B cell (primary cell): ENCODE measurements around the gene SKAP2. TPM values are rescaled to one million over a fixed set of nuclear protein-coding genes. Genes with fewer than 3 reads are reported as not detected.

ENCODE experiments used
- ATAC-seq: fragments of 200-7000 bp; cut with Tn5 transposase; one replicate; pipeline ENCODE4 v1.10.0; 2021; ENCODE audit warnings: low read depth, mild to moderate bottlenecking, moderate number of reproducible peaks, moderate library complexity
- CTCF ChIA-PET: fragments of 350-600 bp; sonication (Branson Sonifier 250); formaldehyde crosslinking; loops from one replicate; lab custom pipeline; 2021; ENCODE audit warnings: antibody characterized with exemption, inconsistent platforms; lab: Charles Lee
- POLR2A ChIA-PET: fragments of 350-600 bp; sonication (Branson Sonifier 250); formaldehyde crosslinking; loops from one replicate; lab custom pipeline; 2021; ENCODE audit warnings: antibody characterized with exemption; lab: Charles Lee
- DNase-seq: peaks from one replicate; pipeline ENCODE4 v3.0.0; 2013
- H2AFZ ChIP-seq: 2 replicates; pipeline ENCODE4 v1.6.1; 2012; ENCODE audit warnings: mild to moderate bottlenecking, low read depth, low read length; ENCODE audit not compliant: insufficient read depth, poor library complexity, severe bottlenecking
- H3K27ac ChIP-seq, 2 donors: 1 replicate in 1 of 2; 2 replicates in 1 of 2; pipeline ENCODE4 v1.5.1; 2012 to 2013; ENCODE audit warnings: low read length in 2 of 2, mild to moderate bottlenecking in 2 of 2, moderate library complexity in 1 of 2
- H3K27me3 ChIP-seq, 4 experiments: fragments of 200-600 bp in 1 of 4; sonication (generic) in 1 of 4; replicated peaks in 1 of 4; 1 replicate in 2 of 4; 2 replicates in 2 of 4; pipeline versions ENCODE4 v1.6.1 to v1.7.0; 2013 to 2016; ENCODE audit warnings: low read length in 3 of 4, mild to moderate bottlenecking in 2 of 4, mixed read lengths in 1 of 4, moderate library complexity in 1 of 4; ENCODE audit not compliant: insufficient read depth in 4 of 4, control insufficient read depth in 3 of 4; ENCODE audit errors: control extremely low read depth in 1 of 4
- H3K36me3 ChIP-seq, 2 experiments: replicated peaks in 1 of 2; 1 replicate in 1 of 2; 2 replicates in 1 of 2; pipeline versions ENCODE4 v1.6.1 to v1.7.1; 2013; ENCODE audit warnings: low read length in 1 of 2; ENCODE audit not compliant: insufficient read depth in 2 of 2, control insufficient read depth in 1 of 2; ENCODE audit errors: control extremely low read depth in 1 of 2, extremely low read depth in 1 of 2
- H3K4me1 ChIP-seq, 2 donors: fragments of 200-600 bp in 1 of 2; sonication (generic) in 1 of 2; 1 replicate in 1 of 2; 2 replicates in 1 of 2; pipeline versions ENCODE4 v1.5.1 to v1.6.1; 2013 to 2017; ENCODE audit warnings: low read length in 2 of 2; ENCODE audit not compliant: control insufficient read depth in 2 of 2, insufficient read depth in 2 of 2
- H3K4me2 ChIP-seq: replicated peaks from 2 replicates; pipeline ENCODE3; 2012; ENCODE audit warnings: mild to moderate bottlenecking, low read depth, low read length; ENCODE audit not compliant: poor library complexity, severe bottlenecking
- H3K4me3 ChIP-seq, 5 experiments: fragments of 200-600 bp in 1 of 5; sonication (generic) in 1 of 5; 1 replicate in 3 of 5; 2 replicates in 2 of 5; pipeline versions ENCODE4 v1.5.1 to v1.7.0; 2011 to 2016; ENCODE audit warnings: low read length in 4 of 5, mild to moderate bottlenecking in 4 of 5, low read depth in 2 of 5, control low read depth in 1 of 5, moderate library complexity in 1 of 5; ENCODE audit not compliant: insufficient read depth in 1 of 5; ENCODE audit errors: control extremely low read depth in 1 of 5, extremely low read depth in 1 of 5
- H3K79me2 ChIP-seq: fragments of 200-600 bp; sonication (generic); one replicate; pipeline ENCODE4 v1.6.0; 2016; ENCODE audit warnings: low read length; ENCODE audit not compliant: control insufficient read depth, insufficient read depth
- H3K9ac ChIP-seq: fragments of 200-600 bp; sonication (generic); 2 replicates; pipeline ENCODE4 v1.6.1; 2017; ENCODE audit warnings: mild to moderate bottlenecking, low read length, moderate library complexity
- H3K9me3 ChIP-seq, 3 donors: one replicate each; pipeline versions ENCODE4 v1.6.1 to v1.7.1; 2013; ENCODE audit warnings: low read length in 2 of 3; ENCODE audit not compliant: control insufficient read depth in 2 of 3, insufficient read depth in 1 of 3; ENCODE audit errors: control extremely low read depth in 1 of 3
- H4K20me1 ChIP-seq: 2 replicates; pipeline ENCODE4 v1.6.0; 2012; ENCODE audit warnings: mild to moderate bottlenecking, low read length; ENCODE audit not compliant: insufficient read depth, control insufficient read depth, poor library complexity, severe bottlenecking
- H3K27ac Mint-ChIP-seq: one replicate; pipeline ENCODE4 v1.8.0; 2021; ENCODE audit warnings: mixed read lengths
- H3K27me3 Mint-ChIP-seq: one replicate; pipeline ENCODE4 v1.8.0; 2021; ENCODE audit warnings: mixed read lengths
- H3K4me1 Mint-ChIP-seq: one replicate; pipeline ENCODE4 v1.8.0; 2021; ENCODE audit warnings: mixed read lengths
- H3K4me3 Mint-ChIP-seq: one replicate; pipeline ENCODE4 v1.8.0; 2021; ENCODE audit warnings: mixed read lengths
- H3K9me3 Mint-ChIP-seq: one replicate; pipeline ENCODE4 v1.8.0; 2022; ENCODE audit warnings: mixed read lengths; ENCODE audit not compliant: insufficient read depth
- EZH2 ChIP-seq: IDR thresholded peaks from 2 replicates; pipeline ENCODE4 v1.6.1; 2012; ENCODE audit warnings: borderline replicate concordance, low read depth, mild to moderate bottlenecking, moderate library complexity, low read length; ENCODE audit not compliant: insufficient read depth, poor library complexity, severe bottlenecking
- WGBS: methylation state at CpG from one replicate; pipeline ENCODE4 v1.1.5; 2013; ENCODE audit warnings: missing lambda C conversion rate; ENCODE audit not compliant: insufficient coverage; 5-methylcytosine and 5-hydroxymethylcytosine counted together
- intact Hi-C: fragments of 100-400 bp; cut with micrococcal nuclease; formaldehyde crosslinking; loops from one replicate; pipeline ENCODE4 v1.10.0; 2022
- polyA plus RNA-seq: library from polyadenylated mRNA; depleted of rRNA; stranded (reverse); fragments of >200 nt; gene quantifications from 2 replicates; pipeline ENCODE4 v1.2.3, GENCODE V29; 2012
- total RNA-seq, 2 donors: library from RNA; stranded (reverse); fragments of 120-200 nt in 1 of 2; gene quantifications; 1 replicate in 1 of 2; 2 replicates in 1 of 2; pipeline versions ENCODE4 v1.2.3 to v1.2.4, GENCODE V29; 2013 to 2022
- TF ChIP-seq, protein P1 (sequence below): fragments of 200-600 bp; IDR thresholded peaks from one replicate; pipeline ENCODE4 v1.8.0; 2022; ENCODE audit warnings: antibody characterized with exemption, mild to moderate bottlenecking

The SKAP2 gene
- total and polyA plus RNA-seq, 2 donors (not counting 1 experiment from before 2014, with no cell fraction given), result 12.8 to 58.4 TPM

DNA sequence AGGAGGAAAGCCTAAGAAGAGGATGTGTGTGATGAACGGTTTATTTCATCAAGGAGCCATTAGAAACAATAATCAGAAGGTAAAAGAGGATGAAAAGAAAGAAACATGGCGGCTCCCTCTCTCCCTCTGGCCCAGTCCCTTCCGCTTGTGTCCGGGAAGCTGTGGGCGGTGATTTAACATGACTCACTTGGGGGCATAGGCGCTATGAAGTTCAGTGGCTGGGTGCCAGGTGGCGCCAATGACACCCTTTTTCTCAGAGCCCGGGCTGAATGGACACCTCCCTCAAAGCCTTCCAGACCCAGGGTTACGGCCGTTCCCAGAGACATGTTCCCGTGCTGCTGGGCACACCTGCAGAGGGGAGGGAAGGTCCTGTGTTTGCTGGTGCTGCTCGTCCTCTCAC lies 244.0 kb downstream of the SKAP2 start:
- Mint-ChIP-seq H3K27ac (no peak overlapping the region), H3K4me3 (no peak overlapping the region), H3K27me3 (no peaks in the 10 kb centered on the region), H3K9me3 (no peaks in the 10 kb centered on the region), H3K4me1 (no peaks in the 10 kb centered on the region)
- Histone ChIP-seq H3K27ac (no peak overlapping the region), H3K4me3 (no peak overlapping the region), H3K27me3 (no peaks in the 10 kb centered on the region), H4K20me1 (no peaks in the 10 kb centered on the region), H3K9me3 (peaks cover 0 to 3% (median 0%) of the 10 kb centered on the region in 3 donors), H2AFZ (no peak overlapping the region), H3K79me2 (no peaks in the 10 kb centered on the region), H3K4me2 (no peak overlapping the region), H3K9ac (no peak overlapping the region), H3K36me3 (no peaks in the 10 kb centered on the region), H3K4me1 (no peaks in the 10 kb centered on the region)
- TF ChIP-seq, protein P1, sequence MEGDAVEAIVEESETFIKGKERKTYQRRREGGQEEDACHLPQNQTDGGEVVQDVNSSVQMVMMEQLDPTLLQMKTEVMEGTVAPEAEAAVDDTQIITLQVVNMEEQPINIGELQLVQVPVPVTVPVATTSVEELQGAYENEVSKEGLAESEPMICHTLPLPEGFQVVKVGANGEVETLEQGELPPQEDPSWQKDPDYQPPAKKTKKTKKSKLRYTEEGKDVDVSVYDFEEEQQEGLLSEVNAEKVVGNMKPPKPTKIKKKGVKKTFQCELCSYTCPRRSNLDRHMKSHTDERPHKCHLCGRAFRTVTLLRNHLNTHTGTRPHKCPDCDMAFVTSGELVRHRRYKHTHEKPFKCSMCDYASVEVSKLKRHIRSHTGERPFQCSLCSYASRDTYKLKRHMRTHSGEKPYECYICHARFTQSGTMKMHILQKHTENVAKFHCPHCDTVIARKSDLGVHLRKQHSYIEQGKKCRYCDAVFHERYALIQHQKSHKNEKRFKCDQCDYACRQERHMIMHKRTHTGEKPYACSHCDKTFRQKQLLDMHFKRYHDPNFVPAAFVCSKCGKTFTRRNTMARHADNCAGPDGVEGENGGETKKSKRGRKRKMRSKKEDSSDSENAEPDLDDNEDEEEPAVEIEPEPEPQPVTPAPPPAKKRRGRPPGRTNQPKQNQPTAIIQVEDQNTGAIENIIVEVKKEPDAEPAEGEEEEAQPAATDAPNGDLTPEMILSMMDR, result no peak
- no peak for TF ChIP-seq EZH2
- WGBS, result 98% methylated on average over 8 of the region's 12 CpGs
- CTCF ChIA-PET, result no interaction called here
- intact Hi-C loops, result no loop called here
- DNase-seq (no peak), ATAC-seq (no peak)
- POLR2A ChIA-PET, result no interaction called here

DNA sequence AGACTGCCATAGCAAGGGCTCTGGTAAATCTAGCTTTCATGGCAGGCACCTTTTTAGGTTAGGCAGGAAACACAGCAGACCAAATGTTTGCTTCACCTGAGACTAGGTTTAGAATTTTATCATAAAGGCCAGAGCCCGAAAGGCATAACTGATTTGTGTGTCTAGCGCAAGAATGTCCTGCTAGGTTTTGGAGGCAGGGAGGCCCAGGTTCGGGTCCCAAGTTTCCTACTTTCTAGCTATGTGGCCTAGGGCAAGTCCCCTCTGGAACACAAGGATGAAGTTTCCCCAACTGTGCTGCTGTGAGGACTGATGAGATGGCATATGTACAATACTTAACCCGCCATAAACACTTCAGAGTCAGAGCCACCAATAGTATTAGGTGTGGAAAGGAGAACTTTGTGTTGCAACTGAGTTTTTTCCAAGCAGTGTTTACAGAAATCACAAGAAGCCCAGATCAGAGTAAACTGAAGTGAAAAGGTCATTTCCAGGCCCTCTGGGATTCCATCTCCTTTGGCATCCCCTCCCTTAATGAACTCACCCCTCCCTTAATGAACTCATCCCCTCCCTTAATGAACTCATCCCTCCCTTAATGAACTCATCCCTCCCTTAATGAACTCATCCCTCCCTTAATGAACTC lies 244.9 kb downstream of the SKAP2 start:
- H3K4me3 ChIP-seq, result no peak overlapping the region
- no peaks in the 10 kb centered on the region for H3K79me2 ChIP-seq
- 93% methylated on average over 3 of the region's 4 CpGs for WGBS
- no peak overlapping the region for H3K27ac ChIP-seq
- no peaks in the 10 kb centered on the region for H4K20me1 ChIP-seq
- H3K4me2 ChIP-seq, result no peak overlapping the region
- no peaks in the 10 kb centered on the region for H3K4me1 ChIP-seq
- H3K27me3 ChIP-seq, result no peaks in the 10 kb centered on the region
- Mint-ChIP-seq H3K4me1 (no peaks in the 10 kb centered on the region), H3K9me3 (no peaks in the 10 kb centered on the region), H3K27ac (no peak overlapping the region), H3K27me3 (no peaks in the 10 kb centered on the region), H3K4me3 (no peak overlapping the region)
- intact Hi-C loops, result no loop called here
- H2AFZ ChIP-seq, result no peak overlapping the region
- no peak for TF ChIP-seq EZH2
- TF ChIP-seq, protein P1, result no peak
- DNase-seq (no peak), ATAC-seq (no peak)
- POLR2A ChIA-PET, result no interaction called here
- no peak overlapping the region for H3K9ac ChIP-seq
- CTCF ChIA-PET, result no interaction called here
- H3K36me3 ChIP-seq, result no peaks in the 10 kb centered on the region
- peaks cover 0 to 3% (median 0%) of the 10 kb centered on the region in 3 donors for H3K9me3 ChIP-seq
